Endothelial cell of umbilical vein (primary cell): Measurements from ENCODE around the gene RSPH1.

ENCODE experiments used
- EZH2 ChIP-seq: IDR thresholded peaks from 2 replicates; pipeline ENCODE4 v1.6.1; 2012; ENCODE audit warnings: borderline replicate concordance, low read depth, mild to moderate bottlenecking, moderate library complexity, low read length, inconsistent platforms; ENCODE audit not compliant: severe bottlenecking
- JUN ChIP-seq: IDR thresholded peaks from 2 replicates; pipeline ENCODE4 v1.6.1; 2011; ENCODE audit warnings: borderline replicate concordance, low read depth; ENCODE audit not compliant: insufficient read length, insufficient read depth
- MYC ChIP-seq: IDR thresholded peaks from one replicate; pipeline ENCODE4 v1.6.1; 2011; ENCODE audit warnings: mild to moderate bottlenecking, low read depth, low read length
- POLR2A ChIP-seq: IDR thresholded peaks from 2 replicates; pipeline ENCODE4 v1.6.1; 2012; ENCODE audit warnings: low read depth, mild to moderate bottlenecking, control low read depth, low read length
- POLR2AphosphoS5 ChIP-seq: IDR thresholded peaks from 2 replicates; pipeline ENCODE4 v1.6.1; 2012; ENCODE audit warnings: low read depth, mild to moderate bottlenecking, control low read depth, low read length, moderate library complexity; ENCODE audit not compliant: insufficient read depth
- TF ChIP-seq, protein P1 (sequence below), 2 donors: IDR thresholded peaks; 1 replicate in 1 of 2; 2 replicates in 1 of 2; pipeline ENCODE4 v1.5.1; 2011; ENCODE audit warnings: low read length in 2 of 2, mild to moderate bottlenecking in 2 of 2, moderate library complexity in 2 of 2, control low read depth in 1 of 2, inconsistent platforms in 1 of 2, low read depth in 1 of 2; ENCODE audit not compliant: insufficient read depth in 1 of 2; ENCODE audit errors: extremely low read depth in 1 of 2

DNA sequence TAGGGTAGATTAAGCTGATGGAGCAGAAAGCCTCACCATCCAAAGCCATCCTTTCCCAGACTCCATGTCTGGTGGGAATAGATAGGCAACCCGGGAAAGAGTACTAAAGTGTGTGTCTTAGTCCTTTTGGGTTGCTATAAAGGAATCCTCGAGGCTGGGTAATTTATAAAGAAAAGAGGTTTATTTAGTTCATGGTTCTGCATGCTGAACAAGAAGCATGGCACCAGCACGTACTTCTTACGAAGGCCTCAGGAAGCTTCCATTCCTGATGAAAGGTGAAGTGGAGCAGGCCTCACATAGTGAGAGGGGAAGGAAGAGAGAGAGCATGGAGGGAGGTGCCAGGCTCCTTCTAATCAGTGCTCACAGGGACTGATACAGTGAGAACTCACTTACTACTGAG lies 11.4 kb upstream of the RSPH1 start:
- no peak for TF ChIP-seq POLR2A
- TF ChIP-seq POLR2AphosphoS5: no peak
- no peak for TF ChIP-seq EZH2
- TF ChIP-seq, protein P1, sequence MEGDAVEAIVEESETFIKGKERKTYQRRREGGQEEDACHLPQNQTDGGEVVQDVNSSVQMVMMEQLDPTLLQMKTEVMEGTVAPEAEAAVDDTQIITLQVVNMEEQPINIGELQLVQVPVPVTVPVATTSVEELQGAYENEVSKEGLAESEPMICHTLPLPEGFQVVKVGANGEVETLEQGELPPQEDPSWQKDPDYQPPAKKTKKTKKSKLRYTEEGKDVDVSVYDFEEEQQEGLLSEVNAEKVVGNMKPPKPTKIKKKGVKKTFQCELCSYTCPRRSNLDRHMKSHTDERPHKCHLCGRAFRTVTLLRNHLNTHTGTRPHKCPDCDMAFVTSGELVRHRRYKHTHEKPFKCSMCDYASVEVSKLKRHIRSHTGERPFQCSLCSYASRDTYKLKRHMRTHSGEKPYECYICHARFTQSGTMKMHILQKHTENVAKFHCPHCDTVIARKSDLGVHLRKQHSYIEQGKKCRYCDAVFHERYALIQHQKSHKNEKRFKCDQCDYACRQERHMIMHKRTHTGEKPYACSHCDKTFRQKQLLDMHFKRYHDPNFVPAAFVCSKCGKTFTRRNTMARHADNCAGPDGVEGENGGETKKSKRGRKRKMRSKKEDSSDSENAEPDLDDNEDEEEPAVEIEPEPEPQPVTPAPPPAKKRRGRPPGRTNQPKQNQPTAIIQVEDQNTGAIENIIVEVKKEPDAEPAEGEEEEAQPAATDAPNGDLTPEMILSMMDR (IDR thresholded peaks at IDR 0.05; ENCODE audit: extremely low read depth in 1 of 2, insufficient read depth in 1 of 2, low read depth in 1 of 2, low read length in 2 of 2): no peak
- TF ChIP-seq JUN: no peak
- no peak for TF ChIP-seq MYC
